HG02973 (cell line): ENCODE data around the gene CLASP1.
"Not testable (repeated sequence)": the region's sequence is repeated elsewhere in the genome, so short reads cannot be mapped to it uniquely, and the experiment has no call there.

Experiments used
- ATAC-seq: cut with Tn5 transposase; IDR thresholded peaks from one replicate; pipeline ENCODE4 v1.9.1; 2021; ENCODE audit warnings: moderate library complexity; ENCODE audit not compliant: unreplicated experiment

Gene CLASP1

DNA sequence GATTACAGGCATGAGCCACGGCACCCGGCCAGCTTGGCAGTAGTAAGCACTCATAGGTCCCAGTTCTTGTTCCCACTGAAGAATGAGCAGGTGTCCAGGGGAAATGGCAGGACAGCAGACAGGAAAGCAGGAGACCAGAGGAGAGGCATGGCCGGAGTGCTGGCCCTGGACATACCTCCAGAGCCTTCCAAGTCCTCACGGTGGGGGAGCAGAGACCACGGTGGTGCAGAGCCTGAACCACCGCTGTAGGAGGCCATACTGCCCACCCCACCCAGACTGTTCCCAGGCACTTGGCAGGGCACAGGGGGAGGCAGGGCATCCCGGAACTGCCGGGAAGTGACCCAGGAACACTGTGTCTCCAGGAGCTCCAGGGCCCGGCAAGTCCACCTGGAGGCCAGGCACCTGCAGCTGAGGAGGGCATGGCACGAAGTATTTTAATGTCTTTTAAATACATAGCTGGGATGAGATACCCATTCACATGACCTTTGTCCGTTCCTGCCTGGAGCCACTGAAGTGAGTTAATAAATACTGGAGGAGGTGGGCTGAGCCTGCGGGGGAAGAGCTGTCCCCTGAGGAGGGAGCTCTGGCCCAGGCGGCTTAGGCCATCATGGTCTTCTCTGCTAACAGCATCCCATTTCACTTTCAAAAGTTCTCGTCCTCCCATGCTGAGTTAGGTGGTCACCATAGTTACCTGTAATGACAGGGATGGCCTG is 314.5 kb downstream of the CLASP1 start:
- peak; percentile 11 for ATAC-seq

DNA sequence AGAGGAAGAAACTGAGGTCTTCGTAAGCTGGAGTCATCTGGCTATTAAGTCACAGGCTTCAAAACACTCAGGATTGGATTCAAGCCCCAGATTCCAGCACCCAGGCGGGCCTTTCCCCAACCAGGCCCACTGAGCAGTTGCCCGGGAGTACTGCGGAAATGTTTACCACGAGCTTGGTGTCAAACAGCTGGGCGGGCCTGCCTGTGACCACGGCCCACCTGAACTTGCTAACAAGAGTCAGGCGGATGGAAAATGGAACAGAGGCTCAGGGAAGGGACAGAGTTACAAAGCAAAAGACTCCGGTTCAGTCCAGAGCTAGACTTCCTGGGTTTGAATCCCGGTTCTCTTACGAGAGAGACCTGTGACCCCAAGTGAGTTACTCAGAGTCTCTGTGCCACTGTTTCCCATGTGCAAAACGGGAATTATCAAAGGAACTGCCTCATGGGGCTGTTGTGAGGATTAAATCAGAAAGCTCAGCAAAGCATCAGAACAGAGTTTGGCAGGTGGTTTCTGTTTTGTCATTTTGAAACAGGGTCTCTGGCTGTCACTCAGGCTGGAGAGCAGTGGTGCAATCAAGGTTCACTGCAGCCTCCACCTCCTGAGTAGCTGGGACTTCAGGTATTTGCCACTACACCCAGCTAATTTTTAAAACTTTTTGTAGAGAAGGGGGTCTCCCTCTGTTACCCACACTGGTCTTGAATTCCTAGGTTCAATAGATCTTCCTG is 315.3 kb downstream of the CLASP1 start:
- ATAC-seq: peak; percentile 85

DNA sequence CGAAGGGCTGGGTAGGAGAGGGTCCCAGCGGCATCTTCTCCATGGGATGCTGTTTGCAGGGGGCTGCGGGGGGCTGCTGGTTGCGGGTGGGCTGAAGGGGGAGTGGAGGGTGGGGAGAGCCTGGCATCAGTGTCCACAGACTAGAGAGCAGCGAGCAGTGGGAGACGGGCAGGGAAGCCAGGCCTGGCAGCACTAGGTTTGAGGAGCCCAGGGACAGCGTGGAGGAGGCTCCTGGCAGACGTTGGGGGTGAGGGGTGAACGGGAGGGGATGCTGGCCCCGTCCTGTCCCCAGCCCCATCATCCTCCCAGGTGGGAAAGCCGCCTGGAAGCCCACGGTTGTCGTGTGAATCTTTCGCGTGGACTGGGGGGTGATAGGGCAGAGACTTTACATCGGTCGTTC is 316.0 kb downstream of the CLASP1 start:
- no peak for ATAC-seq

DNA sequence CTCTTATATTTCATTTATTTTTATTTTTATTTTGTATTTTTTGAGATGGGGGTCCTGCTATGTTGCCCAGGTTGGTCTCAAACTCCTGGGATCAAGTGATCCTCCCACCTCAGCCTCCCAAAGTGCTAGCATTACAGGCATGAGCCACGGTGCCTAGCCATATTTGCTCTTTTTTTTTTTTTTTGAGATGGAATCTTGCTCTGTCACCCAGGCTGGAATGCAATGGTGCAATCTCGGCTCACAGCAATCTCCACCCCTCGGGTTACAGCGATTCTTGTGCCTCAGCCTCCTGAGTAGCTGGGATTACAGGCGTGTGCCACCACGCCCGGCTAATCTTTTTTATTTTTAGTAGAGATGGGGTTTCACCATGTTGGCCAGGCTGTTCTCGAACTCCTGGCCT is 317.9 kb downstream of the CLASP1 start:
- ATAC-seq: not testable (repeated sequence)

DNA sequence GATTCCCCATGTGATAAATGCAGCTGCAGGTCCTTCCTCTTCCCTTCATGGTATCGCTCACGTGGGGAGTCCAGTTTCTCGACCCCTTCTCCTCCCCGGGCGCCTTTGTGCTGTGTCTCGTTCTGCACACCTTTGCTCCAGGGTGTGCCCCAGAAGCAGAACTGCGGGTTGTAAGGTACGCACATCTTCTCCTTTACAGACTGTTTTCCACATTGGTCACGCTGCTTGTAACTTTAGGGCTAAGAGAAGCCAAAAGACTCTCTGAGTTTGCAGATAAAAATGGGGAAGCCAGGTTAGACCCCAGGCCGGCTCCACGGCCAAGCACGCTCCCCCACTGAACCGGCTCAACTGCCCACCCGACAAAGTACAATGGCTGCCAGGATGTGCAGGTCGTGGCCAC is 318.3 kb downstream of the CLASP1 start:
- ATAC-seq: no peak

DNA sequence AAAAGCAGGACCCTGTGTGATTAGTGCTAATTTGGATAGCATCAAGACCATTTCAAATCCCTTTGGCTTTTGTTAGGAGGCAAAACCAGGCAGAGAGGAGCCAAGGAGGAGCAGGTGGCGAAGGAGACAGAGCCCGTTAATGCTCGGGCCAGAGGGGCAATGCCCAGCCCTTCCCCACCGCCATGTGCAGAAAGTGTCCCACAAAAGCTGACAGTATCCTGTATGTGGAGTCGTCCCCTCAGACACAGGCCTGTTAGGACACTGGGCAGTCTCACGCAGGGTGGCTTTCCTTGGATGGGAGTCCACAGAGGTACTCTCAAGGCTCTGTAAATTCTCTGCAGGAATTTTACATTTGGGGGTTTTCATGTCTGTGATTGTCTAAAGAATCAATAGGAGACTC is 319.5 kb downstream of the CLASP1 start:
- ATAC-seq: no peak

DNA sequence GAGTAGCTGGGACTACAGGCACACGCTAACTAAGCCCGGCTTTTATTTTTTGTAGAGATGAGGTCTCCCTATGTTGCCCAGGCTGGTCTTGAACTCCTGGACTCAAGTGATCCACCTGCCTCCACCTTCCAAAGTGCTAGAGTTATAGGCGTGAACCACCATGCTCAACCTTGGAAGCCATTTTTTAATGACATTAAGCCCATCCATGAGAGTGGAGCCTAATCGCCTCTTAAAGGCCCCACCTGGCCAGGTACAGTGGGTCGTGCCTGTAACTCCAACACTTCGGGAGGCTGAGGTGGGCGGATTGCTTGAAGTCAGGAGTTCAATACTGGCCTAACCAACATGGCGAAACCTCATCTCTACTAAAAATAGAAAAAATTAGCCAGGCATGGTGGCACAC is 322.6 kb downstream of the CLASP1 start:
- ATAC-seq: no peak

DNA sequence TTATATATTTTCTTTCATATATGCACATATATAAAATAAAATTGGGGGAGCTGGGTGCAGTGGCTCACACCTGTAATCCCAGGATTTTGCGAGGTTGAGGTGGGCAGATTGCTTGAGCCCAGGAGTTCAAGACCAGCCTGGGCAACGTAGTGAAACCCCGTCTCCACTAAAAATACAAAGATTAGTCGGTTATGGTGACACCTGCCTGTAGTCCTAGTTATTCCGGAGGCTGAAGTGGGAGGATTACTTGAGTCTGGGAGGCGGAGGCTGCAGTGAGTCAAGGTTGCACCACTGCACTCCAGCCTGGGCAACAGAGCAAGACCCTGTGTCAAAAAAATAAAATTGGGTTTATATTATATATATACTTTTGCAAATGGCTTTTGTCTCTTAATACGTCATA is 324.7 kb downstream of the CLASP1 start:
- ATAC-seq: no peak

DNA sequence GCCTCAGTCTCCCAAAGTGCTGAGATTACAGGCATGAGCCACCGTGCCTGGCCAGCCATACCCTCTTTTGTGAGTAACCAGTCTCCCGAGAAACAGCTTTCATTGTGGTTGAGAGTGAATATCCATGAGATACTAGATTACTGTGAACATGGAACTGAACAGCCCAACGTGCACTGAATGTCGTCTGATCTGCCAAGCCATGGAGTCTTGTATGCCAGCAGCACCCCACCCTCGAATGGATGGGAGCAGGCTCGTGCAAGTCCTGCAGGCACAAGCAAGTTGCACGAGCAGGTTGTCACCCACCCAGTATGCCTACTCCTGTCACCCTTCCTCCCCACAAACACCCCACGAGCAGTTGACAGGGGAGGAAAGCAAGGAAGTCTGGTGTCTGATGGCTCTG is 327.8 kb downstream of the CLASP1 start:
- ATAC-seq: no peak

DNA sequence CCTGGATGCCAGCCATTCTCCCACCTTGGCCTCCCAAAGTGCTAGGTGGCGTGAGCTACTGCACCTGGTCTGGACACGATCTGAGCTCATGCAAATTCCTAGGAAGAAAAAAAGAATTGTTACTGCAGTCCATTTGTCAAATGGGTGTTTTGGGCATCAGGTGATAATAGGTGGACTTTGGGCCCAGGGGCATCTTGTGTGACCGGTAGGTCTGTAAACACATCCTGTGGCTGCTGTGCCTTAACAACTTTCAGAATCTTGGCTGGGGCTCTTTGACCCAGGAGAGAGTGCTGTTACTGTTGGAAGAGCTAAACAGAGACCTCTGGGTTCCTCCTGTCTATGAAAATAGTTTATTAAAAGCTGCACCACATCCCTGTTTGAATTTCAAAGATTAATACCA is 329.3 kb downstream of the CLASP1 start:
- ATAC-seq: no peak

DNA sequence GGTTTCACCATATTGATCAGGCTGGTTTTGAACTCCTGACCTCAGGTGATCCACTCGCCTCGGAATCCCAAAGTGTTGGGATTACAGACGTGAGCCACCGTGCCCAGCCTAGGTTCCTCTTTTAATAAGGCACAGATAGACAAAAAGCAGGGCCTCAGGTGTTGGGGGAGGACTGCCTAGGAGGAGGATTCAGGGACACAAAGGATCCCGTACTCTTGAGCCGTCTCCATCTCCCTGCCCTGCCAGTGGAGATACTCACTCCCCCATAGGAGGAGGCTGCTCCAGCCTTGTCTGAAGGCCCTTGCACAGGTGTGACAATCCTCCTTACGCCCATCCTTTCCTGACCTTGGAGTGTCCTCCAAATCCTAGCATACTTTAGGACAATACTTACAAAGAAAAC is 332.3 kb downstream of the CLASP1 start:
- no peak for ATAC-seq

DNA sequence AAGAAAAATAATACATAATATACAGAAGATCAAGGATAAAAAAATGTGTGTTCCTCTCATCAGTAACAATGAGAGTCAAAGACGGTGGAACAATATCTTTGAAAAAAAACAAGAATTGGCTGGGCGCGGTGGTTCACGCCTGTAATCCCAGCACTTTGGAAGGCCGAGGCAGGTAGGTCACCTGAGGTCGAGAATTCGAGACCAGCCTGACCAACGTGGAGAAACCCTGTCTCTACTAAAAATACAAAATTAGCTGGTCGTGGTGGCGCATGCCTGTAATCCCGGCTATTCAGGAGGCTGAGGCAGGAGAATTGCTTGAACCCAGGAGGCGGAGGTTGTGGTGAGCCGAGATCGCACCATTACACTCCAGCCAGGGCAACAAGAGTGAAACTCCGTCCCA is 335.6 kb downstream of the CLASP1 start:
- ATAC-seq: not testable (repeated sequence)

DNA sequence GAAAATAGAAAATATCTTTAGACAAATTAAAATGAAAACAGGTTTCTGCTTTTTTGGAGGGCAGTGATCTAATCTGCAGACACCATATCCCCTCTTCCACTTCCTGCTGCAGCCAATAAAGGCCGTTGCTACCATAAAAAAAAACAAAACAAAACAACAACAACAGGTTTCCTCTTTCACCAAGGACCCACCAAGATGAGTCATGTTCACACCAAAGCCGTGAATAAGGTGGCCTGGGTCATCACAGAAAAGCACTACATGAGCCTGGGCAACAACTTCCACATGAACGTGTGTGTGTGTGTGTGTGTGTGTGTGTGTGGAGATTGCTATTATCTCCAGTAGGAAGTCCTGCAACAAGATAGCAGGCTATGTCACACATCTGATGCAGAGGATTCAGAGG is 339.5 kb downstream of the CLASP1 start:
- ATAC-seq: peak; percentile 97

DNA sequence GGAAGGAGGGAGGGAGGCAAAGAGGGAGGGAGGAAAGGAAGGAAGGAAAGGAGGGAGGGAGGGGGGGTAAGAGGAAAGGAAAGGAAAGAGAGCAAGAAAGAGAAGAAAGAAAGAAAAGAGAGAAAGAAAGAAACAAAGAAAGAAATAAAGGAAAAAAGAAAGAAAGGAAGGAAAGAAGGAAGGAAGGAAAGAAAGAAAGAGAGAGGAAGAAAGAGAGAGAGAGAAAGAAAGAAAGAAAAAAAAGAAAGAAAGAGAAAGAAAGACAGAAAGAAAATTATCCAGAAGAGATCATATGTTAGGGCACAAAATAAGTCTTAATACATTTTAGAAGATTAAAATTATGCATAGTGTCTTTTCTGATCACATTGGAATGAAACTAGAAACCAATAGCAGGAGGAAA is 339.9 kb downstream of the CLASP1 start:
- no peak for ATAC-seq

DNA sequence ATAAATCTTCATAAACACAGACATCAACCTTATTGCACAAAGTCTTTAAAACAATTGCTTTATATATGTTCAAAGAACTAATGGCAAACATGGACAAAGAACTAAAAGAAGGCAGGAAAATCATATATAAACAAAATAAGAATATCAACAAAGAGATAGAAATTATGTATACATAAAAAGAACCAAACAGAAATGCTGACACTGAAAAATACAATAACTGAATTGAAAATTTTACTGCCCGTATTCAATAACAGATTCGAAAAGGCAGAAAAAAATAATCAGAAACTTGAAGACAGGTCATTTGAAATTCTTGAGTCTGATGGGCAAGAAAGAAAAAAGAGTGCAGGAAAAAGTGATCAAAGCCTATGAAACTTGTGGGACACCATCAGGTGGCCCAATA is 342.2 kb downstream of the CLASP1 start:
- ATAC-seq: no peak

DNA sequence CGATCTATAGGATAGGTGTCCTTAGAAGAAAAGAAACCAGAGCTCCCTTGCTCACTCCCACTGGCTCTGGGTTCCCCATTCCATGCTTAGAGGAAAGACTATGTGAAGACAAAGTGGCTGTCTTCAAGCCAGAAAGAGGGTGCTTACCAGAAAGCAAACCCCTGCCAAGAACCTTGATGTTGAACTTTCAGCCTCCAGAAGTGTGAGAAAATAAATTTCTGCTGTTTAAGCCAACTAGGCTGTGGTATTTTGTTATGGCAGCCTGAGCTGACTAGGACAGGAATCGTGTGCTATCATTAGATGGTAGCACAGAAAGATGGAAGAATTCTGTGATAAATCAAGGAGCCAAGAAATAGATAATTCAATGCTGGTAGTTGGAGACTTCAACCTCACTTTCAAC is 344.3 kb downstream of the CLASP1 start:
- no peak for ATAC-seq

DNA sequence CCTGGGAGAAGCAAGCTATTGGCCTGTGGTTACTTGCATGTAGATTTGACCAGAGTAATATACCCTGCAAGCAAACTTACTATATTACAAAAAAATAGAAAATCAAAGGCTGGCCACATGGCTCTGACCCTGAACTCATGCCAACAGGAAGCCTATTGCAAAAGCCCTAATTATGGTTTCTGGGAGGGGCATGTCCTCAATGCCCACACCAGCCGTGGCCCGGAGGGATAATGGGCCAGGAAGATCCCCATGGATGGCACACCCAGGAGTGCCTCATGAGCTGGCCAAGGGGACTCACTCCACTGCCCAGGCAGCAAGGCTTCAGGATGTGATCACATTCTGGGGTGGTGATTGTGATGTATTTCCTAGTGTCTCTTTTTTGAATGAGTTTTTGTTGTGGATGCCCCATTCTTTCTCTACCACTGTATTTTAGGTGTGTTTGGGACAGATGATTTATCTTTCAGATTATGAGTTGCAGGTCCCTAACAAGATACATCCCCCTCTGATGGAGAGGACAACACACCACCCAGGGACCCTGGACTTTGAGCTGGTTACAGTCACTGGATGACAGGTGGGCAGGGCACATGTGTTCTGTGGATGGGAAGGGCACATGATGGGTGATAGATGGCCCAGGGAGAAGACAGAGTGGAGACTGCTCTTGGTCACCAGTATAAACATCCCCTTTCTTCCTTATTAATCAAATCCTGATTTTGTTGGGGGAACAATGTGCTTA is 345.6 kb downstream of the CLASP1 start:
- no peak for ATAC-seq

DNA sequence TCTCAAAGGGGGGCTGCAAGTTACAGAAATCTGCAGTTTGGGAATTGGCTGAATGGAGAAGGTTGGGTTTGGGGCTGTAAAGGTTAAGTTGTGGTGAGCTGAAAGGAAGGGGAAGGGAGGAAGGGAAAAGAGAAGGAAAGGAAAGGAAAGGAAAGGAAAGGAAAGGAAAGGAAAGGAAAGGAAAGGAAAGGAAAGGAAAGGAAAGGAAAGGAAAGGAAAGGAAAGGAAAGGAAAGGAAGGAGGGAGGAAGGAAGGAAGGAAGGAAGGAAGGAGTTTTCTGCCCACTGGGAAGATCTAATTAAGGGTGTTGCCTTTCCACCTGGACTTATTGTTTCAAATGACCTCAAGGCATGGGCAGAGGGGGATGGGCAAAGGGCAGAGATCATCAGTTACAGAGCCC is 348.1 kb downstream of the CLASP1 start:
- ATAC-seq: not testable (repeated sequence)

DNA sequence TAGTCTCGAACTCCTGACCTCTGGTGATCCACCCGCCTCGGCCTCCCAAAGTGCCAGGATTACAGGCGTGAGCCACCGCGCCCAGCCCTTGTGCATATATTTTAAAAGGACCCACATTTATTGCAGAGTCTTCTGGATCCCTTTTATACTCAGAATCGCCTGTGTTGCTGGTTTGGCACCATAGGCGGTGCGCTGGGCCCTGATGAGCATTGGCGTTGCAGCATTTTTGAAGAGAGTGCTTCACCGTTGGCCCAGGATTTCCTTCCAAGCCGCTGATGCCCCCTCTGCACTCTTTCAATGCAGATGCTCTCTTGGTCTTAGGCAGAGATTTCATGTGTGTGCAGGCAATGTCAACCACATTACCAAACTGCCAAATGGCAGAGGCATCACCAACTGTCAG is 350.8 kb downstream of the CLASP1 start:
- no peak for ATAC-seq

DNA sequence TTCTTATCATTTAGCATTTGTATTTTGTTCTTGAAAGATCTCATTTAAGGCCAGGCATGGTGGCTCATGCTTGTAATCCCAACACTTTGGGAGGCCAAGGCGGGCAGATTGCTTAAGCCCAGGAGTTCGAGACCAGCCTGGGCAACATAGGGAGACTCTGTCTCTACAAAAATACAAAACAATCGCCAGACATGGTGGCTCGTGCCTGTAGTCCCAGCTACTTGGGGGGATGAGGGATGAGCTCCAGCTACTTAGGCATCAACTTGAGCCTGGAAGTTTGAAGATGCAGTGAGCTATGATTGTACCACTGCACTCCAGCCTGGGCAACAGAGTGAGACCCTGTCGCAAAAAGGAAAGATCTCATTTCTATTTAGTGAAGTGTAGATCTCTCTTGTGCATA is 351.4 kb downstream of the CLASP1 start:
- not testable (repeated sequence) for ATAC-seq

DNA sequence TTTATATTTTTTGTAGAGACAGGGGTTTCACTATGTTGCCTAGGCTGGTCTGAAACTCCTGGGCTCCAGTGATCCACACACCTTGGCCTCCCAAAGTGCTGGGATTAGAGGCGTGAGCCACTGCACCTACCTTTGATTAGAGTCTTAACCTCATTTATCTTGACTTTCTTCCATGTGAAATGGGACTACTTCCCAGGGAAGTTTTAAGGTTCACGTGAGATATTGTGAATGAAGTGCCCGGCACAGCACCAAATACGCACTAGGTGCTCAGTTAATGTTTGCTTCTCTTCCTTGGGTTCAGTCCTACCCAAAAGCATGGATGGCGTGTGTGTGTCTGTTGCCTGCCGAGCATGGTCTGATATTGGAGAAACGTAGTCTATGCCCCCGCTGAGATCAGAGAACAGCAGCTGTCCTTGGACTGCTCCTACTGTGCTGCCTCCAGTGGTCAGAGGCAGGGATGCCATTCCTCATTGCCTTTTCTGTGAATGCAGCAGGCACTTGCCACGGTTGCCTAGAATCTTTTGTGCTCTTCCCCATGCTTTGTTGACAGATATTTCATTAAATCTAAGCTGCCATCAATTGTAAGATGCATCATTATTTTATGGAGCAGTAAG is 351.9 kb downstream of the CLASP1 start:
- peak; percentile 74 for ATAC-seq
